Stimulated activated CD8-positive, alpha-beta memory T cell treated with anti-CD3 and anti-CD28 coated beads, Interleukin-12 subunit alpha, Interleukin-12 subunit beta, amount 100 ng/mL, for 24 hours (primary cell): ENCODE results near the gene TMEM258.

Source experiments
- DNase-seq: peaks from one replicate; pipeline ENCODE4 v3.0.0-alpha.2; 2020; ENCODE audit errors: extremely low read depth

TMEM258 gene

GRCh38 chr11:61760946-61761345 lies 31.5 kb downstream of the TMEM258 start:
- no peak for DNase-seq

GRCh38 chr11:61757213-61757862 lies 35.1 kb downstream of the TMEM258 start:
- no peak for DNase-seq

- DNase-seq: no peak
These were observed 35.8 kb downstream of the TMEM258 start for GRCh38 chr11:61756452-61757212.

GRCh38 chr11:61756147-61756451 lies 36.3 kb downstream of the TMEM258 start:
- DNase-seq: no peak

- DNase-seq: no peak
These were observed 37.6 kb downstream of the TMEM258 start for GRCh38 chr11:61754534-61755482.

- DNase-seq: no peak
These were observed 38.7 kb downstream of the TMEM258 start for GRCh38 chr11:61753672-61754071.

GRCh38 chr11:61752925-61753521 lies 39.4 kb downstream of the TMEM258 start:
- no peak for DNase-seq

- DNase-seq: no peak
These were observed 40.1 kb downstream of the TMEM258 start, which contains the start of gene MYRF for GRCh38 chr11:61752117-61752924. Gene MYRF, plus strand, starts transcription at chr11:61752636. Its CDS starts 109 bp downstream, at chr11:61752745.

- DNase-seq: no peak
These were observed 41.0 kb downstream of the TMEM258 start for GRCh38 chr11:61751384-61751783.

GRCh38 chr11:61750631-61751273 lies 41.6 kb downstream of the TMEM258 start:
- no peak for DNase-seq

GRCh38 chr11:61749591-61750217 lies 42.7 kb downstream of the TMEM258 start:
- DNase-seq: no peak

- no peak for DNase-seq
These were observed 44.5 kb downstream of the TMEM258 start for GRCh38 chr11:61747967-61748285.

GRCh38 chr11:61747192-61747966 lies 45.0 kb downstream of the TMEM258 start:
- no peak for DNase-seq

- DNase-seq: no peak
These were observed 45.8 kb downstream of the TMEM258 start for GRCh38 chr11:61746442-61747191.

- no peak for DNase-seq
These were observed 46.5 kb downstream of the TMEM258 start for GRCh38 chr11:61745781-61746441.

GRCh38 chr11:61744609-61745156 lies 47.7 kb downstream of the TMEM258 start:
- DNase-seq: no peak

- DNase-seq: no peak
These were observed 48.2 kb downstream of the TMEM258 start for GRCh38 chr11:61744181-61744580.
